Psoas muscle (tissue), 8 donors: Measurements from ENCODE around the gene ZNF586. TPM values are rescaled to one million over a fixed set of nuclear protein-coding genes. Genes with fewer than 3 reads are reported as not detected.
A peak's percentile ranks its signal among the peaks of the same experiment; 100 is the strongest.

ENCODE experiments used
- ATAC-seq, 4 donors: fragments of 200-7000 bp; cut with Tn5 transposase; one replicate each; pipeline ENCODE4 v1.9.1; 2020; ENCODE audit warnings: moderate library complexity in 3 of 4, mild to moderate bottlenecking in 2 of 4
- DNase-seq, 2 donors: peaks; one replicate each; pipeline ENCODE4 v3.0.0-alpha.2; 2020
- H3K27ac ChIP-seq: fragments of 200-600 bp; one replicate; pipeline ENCODE4 v1.8.0; 2022
- H3K27me3 ChIP-seq, 3 donors: fragments of 200-600 bp in 1 of 3; one replicate each; pipeline versions ENCODE4 v1.6.1 to v1.8.0; 2013 to 2022; ENCODE audit warnings: low read length in 2 of 3, mild to moderate bottlenecking in 2 of 3, moderate library complexity in 1 of 3; ENCODE audit not compliant: insufficient read depth in 3 of 3
- H3K36me3 ChIP-seq, 2 donors: fragments of 200-600 bp in 1 of 2; one replicate each; pipeline versions ENCODE4 v1.6.1 to v1.8.0; 2013 to 2022; ENCODE audit warnings: low read depth in 1 of 2, mild to moderate bottlenecking in 1 of 2, moderate library complexity in 1 of 2; ENCODE audit not compliant: insufficient read depth in 1 of 2
- H3K4me1 ChIP-seq: fragments of 200-600 bp; one replicate; pipeline ENCODE4 v1.8.0; 2022
- H3K4me3 ChIP-seq: fragments of 200-600 bp; one replicate; pipeline ENCODE4 v1.8.0; 2022; ENCODE audit warnings: mild to moderate bottlenecking
- H3K9me3 ChIP-seq: fragments of 200-600 bp; one replicate; pipeline ENCODE4 v1.8.0; 2022
- CTCF ChIP-seq: fragments of 200-600 bp; IDR thresholded peaks from one replicate; pipeline ENCODE4 v1.8.0; 2022; ENCODE audit warnings: antibody characterized with exemption
- WGBS, 3 donors: extraction: QIAGEN DNeasy Blood & Tissue Kit; methylation state at CpG; one replicate each; pipeline versions ENCODE4 v1.1.6 to v1.1.7; 2013; 5-methylcytosine and 5-hydroxymethylcytosine counted together
- intact Hi-C, 2 donors: fragments of 100-400 bp; cut with DNase I; formaldehyde crosslinking; loops; one replicate each; pipeline versions ENCODE4 v1.11.0 to v1.14.2; 2022
- polyA plus RNA-seq, 3 donors: library from polyadenylated mRNA; stranded (reverse); fragments of 200-250 nt; gene quantifications; one replicate each; pipeline ENCODE4 v1.2.3, GENCODE V29; 2013
- total RNA-seq, 4 donors: library from RNA; stranded (reverse); fragmentation: NEBNext Ultra II Directional in 2 of 4; extraction: Animal tissue kit (Norgen Biotek cat#: 25700) in 2 of 4; gene quantifications; one replicate each; pipeline versions ENCODE4 v1.2.1 to v1.2.4, GENCODE V29; 2021 to 2023
- donor health status: healthy with polysubstance abuse.
- donor health status: DM: no; HTN: no; CAD: no; lungs with moderate emphysema.
- donor health status: Bipolar disorder and iron deficiency.
- donor health status: healthy.
- donor health status: DM: yes; HTN: yes; CAD: no.
- donor health status: DM: no; HTN: no; CAD: no.
- donor health status: DM: no; HTN: no; CAD: no.
- donor health status: DM: yes; HTN: yes; CAD: no.

ZNF586 gene
- total and polyA plus RNA-seq, 7 donors = 7.1 to 14.1 (median 10.9) TPM

GRCh38 chr19:57815247-57816075 lies 46.0 kb downstream of the ZNF586 start:
- no peaks in the 10 kb centered on the region for H3K9me3 ChIP-seq
- peak overlapping the region; percentile 82 for H3K27ac ChIP-seq
- H3K4me3 ChIP-seq = peak overlapping the region; percentile 92
- intact Hi-C loops = no loop called here
- ATAC-seq = no peak
- WGBS, 3 donors = 89 to 91% (median 90%) methylated on average over 17 of the region's 17 CpGs
- H3K4me1 ChIP-seq = peaks cover 21% of the 10 kb centered on the region
- no peaks in the 10 kb centered on the region for H3K27me3 ChIP-seq
- no peak for DNase-seq
- peaks cover 0 to 19% of the 10 kb centered on the region in 2 donors for H3K36me3 ChIP-seq
- TF ChIP-seq CTCF = no peak

DNA sequence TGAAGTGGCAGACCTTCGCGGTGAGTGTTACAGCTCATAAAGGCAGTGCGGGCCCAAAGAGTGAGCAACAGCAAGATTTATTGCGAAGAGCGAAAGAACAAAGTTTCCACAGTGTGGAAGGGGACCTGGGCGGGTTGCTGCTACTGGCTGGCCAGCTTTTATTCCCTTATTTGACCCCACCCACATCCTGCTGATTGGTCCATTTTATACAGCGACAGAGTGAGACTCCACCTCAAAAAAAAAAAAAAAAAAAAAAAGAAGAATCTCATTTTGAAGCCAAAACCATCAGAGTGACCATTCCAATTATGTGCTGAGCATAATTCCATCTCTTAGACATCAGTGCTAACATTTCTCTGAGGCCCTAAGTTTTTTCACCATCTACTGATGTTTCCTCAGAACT lies 47.2 kb downstream of the ZNF586 start:
- 76 to 80% (median 78%) methylated on average over 7 of the region's 7 CpGs for WGBS, 3 donors
- intact Hi-C loops = no loop called here
- Histone ChIP-seq H3K9me3 (no peaks in the 10 kb centered on the region), H3K4me3 (no peak overlapping the region), H3K4me1 (peaks cover 26% of the 10 kb centered on the region), H3K27ac (no peak overlapping the region), H3K36me3 (peaks cover 0 to 10% of the 10 kb centered on the region in 2 donors), H3K27me3 (no peaks in the 10 kb centered on the region)
- TF ChIP-seq CTCF = no peak
- ATAC-seq = no peak
- DNase-seq = no peak

GRCh38 chr19:57817976-57818375 lies 48.5 kb downstream of the ZNF586 start:
- Histone ChIP-seq H3K4me3 (no peak overlapping the region), H3K27me3 (no peaks in the 10 kb centered on the region), H3K4me1 (peaks cover 20% of the 10 kb centered on the region), H3K9me3 (no peaks in the 10 kb centered on the region), H3K36me3 (peaks cover 0 to 5% of the 10 kb centered on the region in 2 donors), H3K27ac (no peak overlapping the region)
- WGBS, 3 donors = 94 to 96% (median 96%) methylated on average over 14 of the region's 14 CpGs
- no peak for TF ChIP-seq CTCF
- DNase-seq = no peak
- intact Hi-C loops = no loop called here
- ATAC-seq = no peak

DNA sequence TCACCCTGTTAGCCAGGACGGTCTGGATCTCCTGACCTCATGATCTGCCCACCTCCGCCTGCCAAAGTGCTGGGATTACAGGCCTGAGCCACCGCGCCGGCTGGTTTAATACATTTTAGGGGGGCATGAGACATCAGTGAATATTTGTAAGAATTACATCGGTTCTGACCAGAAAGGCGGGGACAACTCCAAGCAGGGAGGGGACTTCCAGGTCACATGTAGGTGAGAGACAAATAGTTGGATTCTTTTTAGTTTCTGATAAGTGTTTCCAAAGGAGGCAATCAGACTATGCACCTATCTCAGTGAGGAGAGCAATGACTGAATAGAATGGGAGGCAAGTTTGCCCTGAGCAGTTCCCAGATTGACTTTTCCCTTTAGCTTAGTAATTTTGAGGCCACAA lies 48.9 kb downstream of the ZNF586 start:
- no peak overlapping the region for H3K4me3 ChIP-seq
- H3K27ac ChIP-seq = no peak overlapping the region
- no peak for TF ChIP-seq CTCF
- H3K36me3 ChIP-seq = peaks cover 0 to 5% of the 10 kb centered on the region in 2 donors
- H3K27me3 ChIP-seq = no peaks in the 10 kb centered on the region
- DNase-seq = no peak
- intact Hi-C loops = no loop called here
- H3K9me3 ChIP-seq = no peaks in the 10 kb centered on the region
- WGBS, 3 donors = 86 to 93% (median 91%) methylated on average over 7 of the region's 7 CpGs
- no peak for ATAC-seq
- H3K4me1 ChIP-seq = peaks cover 19% of the 10 kb centered on the region
